Forelimb muscle (tissue), 1 donor: ENCODE measurements around the gene UNC5B. TPM values are rescaled to one million over a fixed set of nuclear protein-coding genes. Genes with fewer than 3 reads are reported as not detected.

Experiments used
- DNase-seq: peaks from one replicate; pipeline ENCODE4 v3.0.0-alpha.2; 2013; ENCODE audit warnings: low read depth
- polyA plus RNA-seq: library from polyadenylated mRNA; unstranded; fragments of 120-200 nt; gene quantifications from one replicate; pipeline ENCODE4 v1.2.1, GENCODE V29; 2013; ENCODE audit not compliant: insufficient read length

Gene UNC5B
- polyA plus RNA-seq, 1 donor = 11.1 TPM

DNA sequence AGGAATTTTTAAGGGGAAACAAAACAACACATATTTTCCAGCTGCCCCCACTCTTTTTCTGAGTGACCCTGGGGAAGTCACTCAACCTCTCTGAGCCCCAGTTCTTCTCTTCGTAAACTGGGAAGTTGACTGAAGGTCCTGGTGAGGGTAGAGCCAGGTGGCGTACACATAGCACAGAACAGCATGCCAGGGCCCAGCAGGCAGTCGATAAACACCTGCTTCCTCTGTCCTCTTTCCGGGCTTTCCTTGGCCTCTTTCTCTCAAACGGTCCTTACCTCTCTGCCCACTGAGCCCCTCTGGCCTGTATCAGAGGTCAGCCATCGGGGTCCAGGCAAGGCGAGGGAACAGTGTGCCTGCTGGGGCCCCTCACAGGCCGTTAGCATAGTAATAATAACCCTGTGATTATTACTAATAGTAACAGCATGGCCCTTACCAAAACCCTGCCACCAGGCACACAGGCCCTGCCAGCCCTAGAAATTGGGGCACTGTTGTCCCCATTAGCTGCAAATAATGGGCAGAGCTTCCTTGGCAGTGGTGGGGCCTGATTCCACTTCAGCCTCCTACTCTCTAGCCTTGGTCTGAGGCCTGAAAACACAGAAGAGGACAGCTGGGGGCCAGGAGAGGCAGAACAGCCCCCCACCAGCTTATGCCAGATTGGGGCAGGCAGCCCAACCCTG lies 69.4 kb downstream of the UNC5B start:
- no peak for DNase-seq

GRCh38 chr10:71282323-71282680 lies 69.9 kb downstream of the UNC5B start:
- no peak for DNase-seq

DNA sequence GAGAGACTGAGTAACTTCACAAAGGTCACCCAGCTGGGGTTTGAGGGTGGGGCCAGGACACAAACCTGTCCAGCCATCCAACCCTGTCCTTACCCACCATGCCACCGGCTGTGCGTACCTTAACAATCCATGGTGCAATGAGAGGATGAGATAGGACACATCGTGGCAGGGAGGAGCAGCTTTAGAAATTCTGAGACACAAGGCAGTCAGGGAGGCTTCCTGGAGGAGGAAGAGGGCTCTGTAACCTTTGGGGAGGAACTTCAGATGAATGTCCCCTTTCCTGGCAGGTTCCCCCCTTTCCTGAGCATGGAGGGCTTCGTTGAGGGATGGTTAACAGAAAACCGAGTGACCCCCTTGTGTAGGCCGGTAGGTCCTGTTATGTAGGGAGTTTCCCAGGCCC lies 71.0 kb downstream of the UNC5B start:
- DNase-seq = no peak

DNA sequence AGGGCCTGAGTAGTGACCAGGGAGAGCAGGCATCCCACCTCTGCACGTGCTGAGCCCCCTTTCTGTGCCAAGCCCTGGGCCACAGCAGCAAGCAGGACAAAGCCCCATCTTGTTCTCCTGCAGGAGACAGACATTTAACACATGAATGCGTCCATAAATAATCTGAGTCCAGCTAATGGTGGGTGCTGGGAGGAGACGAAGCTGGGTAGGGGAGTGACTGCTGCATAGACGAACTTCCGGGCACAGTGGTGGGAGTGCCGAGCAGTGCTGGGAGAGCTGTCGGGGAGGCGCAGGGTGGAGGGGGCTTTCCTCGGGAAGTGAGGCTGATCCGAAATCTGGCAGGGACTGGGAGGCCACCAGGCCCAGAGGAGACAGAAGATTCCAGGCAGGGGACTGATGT lies 71.5 kb downstream of the UNC5B start:
- no peak for DNase-seq

GRCh38 chr10:71284544-71285179 lies 72.3 kb downstream of the UNC5B start:
- no peak for DNase-seq

DNA sequence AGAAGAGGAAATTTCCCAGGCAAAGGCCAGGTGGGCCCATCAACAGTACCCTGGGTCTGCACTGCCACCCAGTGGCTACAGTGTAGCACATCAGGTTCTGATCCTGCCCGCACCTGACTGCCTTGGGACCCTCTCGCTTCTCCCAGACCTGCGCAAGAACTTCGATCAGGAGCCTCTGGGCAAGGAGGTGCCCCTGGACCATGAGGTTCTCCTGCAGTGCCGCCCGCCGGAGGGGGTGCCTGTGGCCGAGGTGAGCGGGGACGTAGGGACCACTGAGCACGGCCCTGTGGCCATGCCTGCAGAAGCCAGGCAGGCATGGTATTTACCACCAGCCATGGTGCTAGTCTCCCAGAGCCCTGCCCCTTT lies 72.8 kb downstream of the UNC5B start:
- DNase-seq = no peak

- DNase-seq = no peak
Observed at GRCh38 chr10:71285986-71286385, 73.6 kb downstream of the UNC5B start.

DNA sequence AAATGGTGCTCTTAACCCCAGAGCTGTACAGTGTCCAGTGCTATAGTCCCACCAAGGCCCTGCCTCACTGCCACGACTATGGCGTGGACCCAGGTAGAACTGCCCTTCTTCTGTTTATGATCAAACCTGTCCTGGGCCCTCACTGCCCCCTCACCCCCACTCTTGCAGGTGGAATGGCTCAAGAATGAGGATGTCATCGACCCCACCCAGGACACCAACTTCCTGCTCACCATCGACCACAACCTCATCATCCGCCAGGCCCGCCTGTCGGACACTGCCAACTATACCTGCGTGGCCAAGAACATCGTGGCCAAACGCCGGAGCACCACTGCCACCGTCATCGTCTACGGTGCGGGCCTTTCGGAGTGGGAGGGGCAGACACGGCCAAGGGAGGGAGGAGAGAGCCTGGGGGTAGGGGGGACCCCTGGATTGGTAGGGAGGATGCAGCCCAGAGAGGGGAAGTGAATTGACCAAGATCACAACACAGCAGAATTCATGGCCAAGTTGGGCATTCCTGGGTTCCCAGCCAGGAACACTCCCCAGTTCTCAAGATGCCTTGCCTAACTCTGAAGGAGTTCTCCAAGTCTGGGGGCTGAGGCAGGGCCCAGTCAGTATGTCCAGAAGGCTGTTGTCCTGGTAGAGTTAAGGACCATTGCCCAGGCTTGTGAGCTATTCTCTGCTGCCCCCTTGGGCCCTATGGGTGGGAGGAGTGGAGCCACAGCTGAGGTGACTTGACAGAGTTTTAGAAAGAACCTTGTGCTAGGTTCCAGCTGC lies 74.3 kb downstream of the UNC5B start:
- no peak for DNase-seq

DNA sequence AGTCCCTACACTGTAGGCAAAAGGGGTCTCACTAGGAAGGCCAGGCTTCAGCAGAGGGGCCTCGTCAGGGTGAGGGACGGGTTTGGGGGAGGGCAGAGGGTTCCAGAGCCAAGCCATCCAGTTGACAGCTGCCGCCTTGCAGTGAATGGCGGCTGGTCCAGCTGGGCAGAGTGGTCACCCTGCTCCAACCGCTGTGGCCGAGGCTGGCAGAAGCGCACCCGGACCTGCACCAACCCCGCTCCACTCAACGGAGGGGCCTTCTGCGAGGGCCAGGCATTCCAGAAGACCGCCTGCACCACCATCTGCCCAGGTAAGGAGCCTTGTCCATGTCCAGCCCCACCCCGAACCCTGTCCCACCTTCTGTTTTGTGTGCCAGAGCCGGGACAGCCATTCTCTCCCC lies 75.1 kb downstream of the UNC5B start:
- no peak for DNase-seq

GRCh38 chr10:71288461-71288860 lies 76.1 kb downstream of the UNC5B start:
- no peak for DNase-seq

DNA sequence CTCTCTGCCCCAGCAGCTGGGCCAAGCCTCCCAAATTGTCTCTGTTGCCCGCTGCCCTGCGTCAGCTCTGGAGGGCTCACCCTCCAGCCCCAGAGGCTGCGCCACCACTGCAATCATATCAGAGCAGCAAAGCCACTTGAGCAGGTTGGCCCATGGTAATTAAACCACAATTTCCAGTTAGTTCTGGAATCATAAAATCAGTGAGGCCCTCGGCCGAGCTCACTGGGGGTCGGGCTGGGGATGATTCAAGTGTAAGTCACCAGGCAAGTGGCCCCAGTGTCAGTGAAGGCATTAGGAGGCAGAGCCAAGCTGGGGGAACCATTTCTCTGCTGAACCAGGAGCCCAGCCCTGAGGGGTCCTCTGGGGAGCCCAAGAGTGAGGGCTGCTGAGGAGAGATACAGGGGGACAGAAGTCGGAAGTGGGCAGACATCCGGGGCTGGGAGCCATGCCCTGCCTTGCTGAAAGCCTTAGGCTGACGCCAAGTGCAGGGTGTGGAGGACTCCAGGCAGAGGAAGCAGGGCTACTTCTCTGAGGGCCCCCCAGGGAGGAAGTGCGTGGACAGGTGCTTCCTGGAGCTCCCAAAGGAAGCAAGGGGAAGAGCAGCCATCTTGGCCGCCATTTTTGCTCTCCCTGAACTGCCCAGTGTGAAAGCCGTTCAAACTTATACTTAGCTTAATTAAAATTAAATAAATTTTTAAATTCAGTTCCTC lies 77.2 kb downstream of the UNC5B start:
- no peak for DNase-seq

GRCh38 chr10:71290331-71290730 lies 78.0 kb downstream of the UNC5B start:
- DNase-seq = no peak

DNA sequence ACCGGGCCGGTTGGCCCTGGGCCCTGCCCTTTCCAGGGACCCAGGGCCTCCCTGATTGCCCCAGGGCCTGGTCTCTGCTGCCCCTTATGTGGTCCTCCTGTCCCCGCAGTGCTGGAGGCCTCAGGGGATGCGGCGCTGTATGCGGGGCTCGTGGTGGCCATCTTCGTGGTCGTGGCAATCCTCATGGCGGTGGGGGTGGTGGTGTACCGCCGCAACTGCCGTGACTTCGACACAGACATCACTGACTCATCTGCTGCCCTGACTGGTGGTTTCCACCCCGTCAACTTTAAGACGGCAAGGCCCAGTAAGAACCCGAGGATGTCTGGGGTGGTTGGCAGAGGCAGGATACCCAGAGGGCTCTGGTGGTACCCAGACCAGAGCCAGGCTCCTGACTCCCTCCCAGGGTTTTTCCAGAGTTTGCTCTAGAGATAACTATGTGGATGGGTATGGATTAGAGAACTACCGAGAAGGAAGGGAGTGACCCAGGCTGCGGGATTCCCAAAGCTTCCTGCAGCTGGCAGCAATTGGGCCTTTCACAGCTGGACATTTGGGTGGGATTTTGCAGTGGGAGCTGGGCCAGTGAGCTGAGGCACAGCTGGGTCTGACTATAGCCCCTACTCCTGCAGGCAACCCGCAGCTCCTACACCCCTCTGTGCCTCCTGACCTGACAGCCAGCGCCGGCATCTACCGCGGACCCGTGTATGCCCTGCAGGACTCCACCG lies 78.6 kb downstream of the UNC5B start:
- no peak for DNase-seq

DNA sequence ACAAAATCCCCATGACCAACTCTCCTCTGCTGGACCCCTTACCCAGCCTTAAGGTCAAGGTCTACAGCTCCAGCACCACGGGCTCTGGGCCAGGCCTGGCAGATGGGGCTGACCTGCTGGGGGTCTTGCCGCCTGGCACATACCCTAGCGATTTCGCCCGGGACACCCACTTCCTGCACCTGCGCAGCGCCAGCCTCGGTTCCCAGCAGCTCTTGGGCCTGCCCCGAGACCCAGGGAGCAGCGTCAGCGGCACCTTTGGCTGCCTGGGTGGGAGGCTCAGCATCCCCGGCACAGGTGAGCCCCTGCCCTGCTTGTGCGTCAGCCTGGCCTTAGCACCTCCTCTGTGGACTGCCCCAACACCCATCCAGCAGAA lies 79.1 kb downstream of the UNC5B start:
- no peak for DNase-seq

- no peak for DNase-seq
Observed at GRCh38 chr10:71292624-71293445, 80.5 kb downstream of the UNC5B start.

GRCh38 chr10:71293446-71294084 lies 81.2 kb downstream of the UNC5B start:
- DNase-seq = no peak

DNA sequence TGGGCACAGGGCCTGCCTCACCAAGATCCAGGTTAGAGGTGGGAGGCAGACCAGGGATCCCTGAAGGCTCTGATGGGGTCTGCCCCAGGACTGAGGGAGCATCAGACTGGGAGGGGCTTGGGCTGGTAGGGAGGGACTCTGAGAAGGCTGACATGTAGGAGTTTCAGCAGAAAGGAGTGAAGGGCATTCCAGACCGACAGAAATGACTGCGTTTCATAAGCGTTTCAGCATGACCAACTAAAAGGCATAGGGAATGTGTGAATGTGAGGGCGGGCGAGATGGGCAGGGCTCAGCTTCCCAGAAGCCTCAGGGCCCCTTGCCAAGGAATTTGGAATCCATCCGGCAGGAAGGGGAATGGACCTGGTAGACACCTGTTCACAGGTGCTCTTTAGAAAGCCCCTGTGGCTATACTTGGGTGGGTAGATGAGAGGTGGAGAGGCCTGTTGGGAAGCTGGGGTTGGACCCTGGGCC lies 81.8 kb downstream of the UNC5B start:
- DNase-seq = no peak

GRCh38 chr10:71294856-71295255 lies 82.5 kb downstream of the UNC5B start:
- no peak for DNase-seq

GRCh38 chr10:71295641-71296040 lies 83.3 kb downstream of the UNC5B start:
- DNase-seq = no peak

DNA sequence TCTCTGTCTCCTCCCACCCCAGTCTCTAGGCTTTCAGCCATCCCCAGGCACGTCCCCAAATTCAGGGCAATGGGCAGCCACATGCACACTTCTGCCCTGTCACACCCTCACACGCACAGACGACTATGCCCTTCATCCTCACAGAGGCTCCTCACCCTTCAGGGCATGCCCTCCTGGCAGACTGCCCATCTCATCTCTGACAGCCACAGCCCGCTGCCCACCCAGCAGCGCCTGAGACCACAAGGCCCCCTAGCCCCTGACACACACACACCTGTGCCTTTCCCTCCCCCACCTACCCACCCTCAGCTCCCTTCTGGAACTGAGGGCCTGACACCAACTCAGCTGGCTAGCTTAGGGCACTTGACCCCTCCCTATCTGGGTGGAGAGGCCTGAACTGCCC lies 83.7 kb downstream of the UNC5B start:
- no peak for DNase-seq
